ENCODE results near the gene AKAP11.

AKAP11 gene

DNA sequence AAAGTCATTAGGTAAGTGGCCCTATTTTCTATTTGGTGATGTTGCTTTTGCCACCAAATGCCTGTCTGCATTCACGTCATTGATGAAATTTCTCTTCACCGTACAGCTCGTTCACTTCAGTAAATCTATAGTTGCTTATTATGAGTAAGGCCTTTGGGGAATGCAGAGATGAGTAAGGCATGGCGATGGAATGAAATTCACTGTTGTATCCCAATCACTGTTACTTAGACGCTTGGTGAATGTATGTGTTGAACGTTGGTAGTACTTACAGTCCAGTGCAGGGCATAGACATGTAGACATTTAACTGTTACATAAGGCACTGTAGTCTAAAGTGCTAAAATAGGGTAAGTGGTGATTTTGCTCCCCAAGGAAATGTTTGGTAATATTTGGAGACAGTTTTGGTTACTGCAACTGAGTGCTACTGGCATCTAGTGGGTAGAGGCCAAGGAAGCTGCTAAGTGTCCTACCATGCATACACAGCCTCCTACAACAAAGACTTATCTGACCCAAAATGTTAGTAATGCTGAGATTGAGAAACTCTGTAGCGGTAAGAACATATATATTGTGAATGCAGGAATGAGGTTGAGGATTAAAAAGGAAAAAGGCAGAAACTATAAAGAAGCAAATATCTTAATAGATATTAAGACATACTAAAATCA, 5.8 kb downstream of the AKAP11 start:
- TF ChIP-seq, protein P1, sequence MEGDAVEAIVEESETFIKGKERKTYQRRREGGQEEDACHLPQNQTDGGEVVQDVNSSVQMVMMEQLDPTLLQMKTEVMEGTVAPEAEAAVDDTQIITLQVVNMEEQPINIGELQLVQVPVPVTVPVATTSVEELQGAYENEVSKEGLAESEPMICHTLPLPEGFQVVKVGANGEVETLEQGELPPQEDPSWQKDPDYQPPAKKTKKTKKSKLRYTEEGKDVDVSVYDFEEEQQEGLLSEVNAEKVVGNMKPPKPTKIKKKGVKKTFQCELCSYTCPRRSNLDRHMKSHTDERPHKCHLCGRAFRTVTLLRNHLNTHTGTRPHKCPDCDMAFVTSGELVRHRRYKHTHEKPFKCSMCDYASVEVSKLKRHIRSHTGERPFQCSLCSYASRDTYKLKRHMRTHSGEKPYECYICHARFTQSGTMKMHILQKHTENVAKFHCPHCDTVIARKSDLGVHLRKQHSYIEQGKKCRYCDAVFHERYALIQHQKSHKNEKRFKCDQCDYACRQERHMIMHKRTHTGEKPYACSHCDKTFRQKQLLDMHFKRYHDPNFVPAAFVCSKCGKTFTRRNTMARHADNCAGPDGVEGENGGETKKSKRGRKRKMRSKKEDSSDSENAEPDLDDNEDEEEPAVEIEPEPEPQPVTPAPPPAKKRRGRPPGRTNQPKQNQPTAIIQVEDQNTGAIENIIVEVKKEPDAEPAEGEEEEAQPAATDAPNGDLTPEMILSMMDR (IDR thresholded peaks at IDR 0.05; ENCODE audit: low read length, missing control alignments) = no peak
- DNase-seq (ENCODE audit: low read depth) = no peak
- no peak overlapping the region for H3K4me3 ChIP-seq (replicated peaks; ENCODE audit: low read depth, low read length)

DNA sequence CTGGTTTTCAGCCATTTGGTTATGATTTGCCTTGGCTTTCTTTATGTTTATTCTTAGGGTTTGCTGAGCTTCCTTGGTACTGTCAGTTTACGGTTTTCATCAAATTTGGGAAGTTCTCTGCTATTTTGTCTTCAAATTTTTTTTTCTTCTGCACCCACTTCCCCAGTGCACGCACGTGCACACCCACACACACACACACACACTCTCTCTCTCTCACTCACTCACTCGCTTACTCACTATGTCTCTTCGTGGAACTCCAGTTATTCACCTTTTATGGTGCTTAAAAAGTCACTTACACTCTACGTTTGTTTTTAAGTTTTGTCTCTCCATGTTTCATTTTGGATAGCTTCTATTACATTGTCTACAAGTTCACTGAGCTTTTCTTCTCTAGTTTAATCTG, 7.1 kb downstream of the AKAP11 start:
- H3K4me3 ChIP-seq (replicated peaks; ENCODE audit: low read depth, low read length) = no peak overlapping the region
- no peak for DNase-seq (ENCODE audit: low read depth)
- TF ChIP-seq, protein P1 (IDR thresholded peaks at IDR 0.05; ENCODE audit: low read length, missing control alignments) = no peak

DNA sequence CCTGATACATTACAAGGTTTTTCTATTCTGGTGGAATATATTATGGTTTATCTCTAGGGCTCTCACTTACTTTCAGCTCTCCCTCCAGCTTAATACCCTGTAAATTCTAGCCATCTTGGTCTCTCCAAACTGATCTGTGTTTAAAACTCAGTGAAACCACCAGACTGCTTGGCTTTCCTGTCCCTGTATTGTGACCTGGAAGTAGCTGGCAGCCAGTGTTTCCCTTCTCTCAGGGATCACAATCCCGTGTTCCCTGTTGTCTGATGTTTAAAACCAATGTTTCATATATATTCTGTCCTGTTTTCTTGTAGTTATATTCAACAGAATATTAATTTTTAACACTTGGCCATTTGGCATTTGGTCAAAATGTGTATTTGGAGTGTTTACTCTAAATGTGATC, 8.0 kb downstream of the AKAP11 start:
- DNase-seq (ENCODE audit: low read depth) = no peak
- TF ChIP-seq, protein P1 (IDR thresholded peaks at IDR 0.05; ENCODE audit: low read length, missing control alignments) = no peak
- no peak overlapping the region for H3K4me3 ChIP-seq (replicated peaks; ENCODE audit: low read depth, low read length)

DNA sequence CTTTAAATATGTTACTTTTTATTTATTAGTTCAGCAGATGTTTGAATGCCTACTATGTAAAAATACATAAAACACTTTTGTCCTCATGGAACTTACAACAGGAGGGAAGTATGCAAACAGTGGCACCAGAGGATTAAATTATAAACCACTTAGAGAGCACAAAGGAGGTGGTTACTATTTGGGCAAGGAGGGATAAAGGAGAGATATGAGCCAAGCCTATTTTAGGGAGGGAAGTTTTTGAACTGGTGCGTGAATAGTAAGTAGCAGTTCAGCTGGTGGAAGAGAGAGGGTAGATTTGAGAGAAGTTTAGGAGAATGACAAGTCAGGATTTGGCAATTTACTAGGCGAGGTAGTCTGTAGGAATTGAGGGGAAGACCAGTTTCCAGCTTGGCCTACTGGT, 8.6 kb downstream of the AKAP11 start:
- no peak overlapping the region for H3K4me3 ChIP-seq (replicated peaks; ENCODE audit: low read depth, low read length)
- TF ChIP-seq, protein P1 (IDR thresholded peaks at IDR 0.05; ENCODE audit: low read length, missing control alignments) = no peak
- DNase-seq (ENCODE audit: low read depth) = no peak

DNA sequence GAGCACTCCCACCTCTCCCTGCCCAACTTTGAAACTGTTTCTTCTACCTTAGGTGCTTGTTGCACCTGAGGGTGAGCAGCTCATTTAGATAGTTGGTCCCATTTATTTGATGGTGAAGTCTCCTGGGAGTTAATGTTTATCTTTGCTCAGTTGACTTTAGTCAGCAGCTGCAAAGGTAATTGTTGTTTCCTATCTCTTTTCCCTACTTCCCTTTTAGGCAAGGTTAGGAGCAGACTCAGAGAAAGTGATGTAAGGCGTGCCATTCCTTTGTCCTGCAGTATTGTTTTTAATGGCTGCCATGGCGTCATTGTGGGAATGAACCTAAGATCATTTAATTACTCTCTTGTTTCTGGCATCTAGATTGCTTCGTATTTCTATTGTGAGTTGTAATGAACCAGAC, 11.6 kb downstream of the AKAP11 start:
- H3K4me3 ChIP-seq (replicated peaks; ENCODE audit: low read depth, low read length) = no peak overlapping the region
- no peak for DNase-seq (ENCODE audit: low read depth)
- TF ChIP-seq, protein P1 (IDR thresholded peaks at IDR 0.05; ENCODE audit: low read length, missing control alignments) = no peak

DNA sequence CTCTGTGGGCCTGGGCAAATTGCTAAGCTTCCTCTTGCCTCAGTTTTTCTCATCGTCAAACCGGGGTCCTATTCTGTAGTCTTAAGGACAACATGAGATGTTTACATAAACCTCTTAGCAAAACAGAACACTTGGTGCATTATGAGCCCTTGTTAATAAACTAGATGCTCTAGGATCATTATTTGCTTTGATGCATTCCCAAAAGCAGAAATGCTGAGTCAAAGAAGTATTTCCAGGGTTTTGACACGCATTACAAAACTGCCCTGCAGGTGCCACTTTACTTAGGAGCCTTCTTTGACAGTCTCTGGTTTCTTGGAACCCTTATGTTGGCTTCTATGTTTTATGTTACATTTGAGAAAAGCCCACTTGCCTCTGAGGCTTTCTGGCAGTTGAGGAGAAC, 12.1 kb downstream of the AKAP11 start:
- no peak for DNase-seq (ENCODE audit: low read depth)
- TF ChIP-seq, protein P1 (IDR thresholded peaks at IDR 0.05; ENCODE audit: low read length, missing control alignments) = no peak
- H3K4me3 ChIP-seq (replicated peaks; ENCODE audit: low read depth, low read length) = no peak overlapping the region

DNA sequence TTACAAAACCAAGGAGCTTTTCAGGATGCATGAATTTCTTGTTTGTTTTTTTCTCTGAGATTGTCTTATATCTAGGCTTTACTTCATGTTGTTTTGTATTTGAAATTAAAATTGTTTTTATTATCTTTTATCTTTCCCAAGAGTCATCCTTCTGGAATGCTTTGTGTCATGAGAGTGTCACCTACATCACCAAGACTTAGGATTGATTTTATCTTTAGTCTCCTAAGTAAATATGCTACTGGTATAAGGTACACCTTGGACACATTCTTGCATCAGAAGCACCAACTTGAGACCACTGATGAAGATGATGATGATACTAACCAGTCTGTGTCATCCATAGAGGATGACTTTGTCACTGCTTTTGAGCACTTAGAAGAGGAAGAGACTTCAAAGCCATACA, 26.4 kb downstream of the AKAP11 start:
- TF ChIP-seq, protein P1 (IDR thresholded peaks at IDR 0.05; ENCODE audit: low read length, missing control alignments) = no peak
- H3K4me3 ChIP-seq (replicated peaks; ENCODE audit: low read depth, low read length) = no peak overlapping the region
- no peak for DNase-seq (ENCODE audit: low read depth)
